GM23338 (cell line): Measurements from ENCODE around the gene SVBP. TPM values are rescaled to one million over a fixed set of nuclear protein-coding genes. Genes with fewer than 3 reads are reported as not detected.

ENCODE experiments used
- ATAC-seq: fragments of 200-7000 bp; cut with Tn5 transposase; 3 replicates; pipeline ENCODE4 v1.9.1; 2020
- DNase-seq: peaks from one replicate; pipeline ENCODE4 v3.0.0-alpha.2; 2015; ENCODE audit warnings: low spot score
- H2AFZ ChIP-seq: fragments of 200-600 bp; sonication (generic); 2 replicates; pipeline ENCODE4 v1.8.0; 2016; ENCODE audit warnings: antibody characterized with exemption, mild to moderate bottlenecking, moderate library complexity
- H3F3A ChIP-seq: fragments of 200-600 bp; sonication (generic); replicated peaks from 2 replicates; pipeline ENCODE4 v1.8.0; 2017; ENCODE audit warnings: antibody characterized with exemption, mixed run types, low read depth
- H3K27ac ChIP-seq: fragments of 200-600 bp; sonication (generic); 2 replicates; pipeline ENCODE4 v1.6.1; 2016; ENCODE audit warnings: low read depth
- H3K27me3 ChIP-seq: fragments of 200-600 bp; sonication (generic); 2 replicates; pipeline ENCODE4 v1.8.0; 2016; ENCODE audit warnings: mild to moderate bottlenecking, mixed run types, moderate library complexity; ENCODE audit not compliant: insufficient read depth
- H3K36me3 ChIP-seq: fragments of 200-600 bp; sonication (generic); 2 replicates; pipeline ENCODE4 v1.8.0; 2016; ENCODE audit warnings: mild to moderate bottlenecking; ENCODE audit not compliant: insufficient read depth
- H3K4me1 ChIP-seq: fragments of 200-600 bp; sonication (generic); 2 replicates; pipeline ENCODE4 v1.8.0; 2016; ENCODE audit warnings: mild to moderate bottlenecking, moderate library complexity; ENCODE audit not compliant: insufficient read depth
- H3K4me2 ChIP-seq: fragments of 200-600 bp; sonication (generic); 2 replicates; pipeline ENCODE4 v1.7.1; 2017; ENCODE audit warnings: mixed run types
- H3K4me3 ChIP-seq: fragments of 200-600 bp; sonication (generic); 2 replicates; pipeline ENCODE4 v1.6.1; 2016; ENCODE audit warnings: mixed run types
- H3K79me2 ChIP-seq: fragments of 200-600 bp; sonication (generic); replicated peaks from 2 replicates; pipeline ENCODE4 v1.8.0; 2017; ENCODE audit warnings: mild to moderate bottlenecking; ENCODE audit not compliant: insufficient read depth
- H3K9me2 ChIP-seq: fragments of 200-600 bp; sonication (generic); 2 replicates; pipeline ENCODE4 v1.8.0; 2017; ENCODE audit not compliant: insufficient read depth
- H4K20me1 ChIP-seq: fragments of 200-600 bp; sonication (generic); replicated peaks from 2 replicates; pipeline ENCODE4 v1.8.0; 2017; ENCODE audit warnings: mild to moderate bottlenecking; ENCODE audit not compliant: insufficient read depth
- H3K27ac Mint-ChIP-seq: 2 replicates; pipeline ENCODE4 v1.8.0; 2020; ENCODE audit warnings: inconsistent platforms, mild to moderate bottlenecking, moderate library complexity, mixed read lengths
- H3K27me3 Mint-ChIP-seq: 3 replicates; pipeline ENCODE4 v1.8.0; 2022; ENCODE audit warnings: low read depth, mild to moderate bottlenecking, moderate library complexity, mixed read lengths, inconsistent platforms; ENCODE audit not compliant: insufficient read depth, poor library complexity
- H3K36me3 Mint-ChIP-seq: 3 replicates; pipeline ENCODE4 v1.8.0; 2021; ENCODE audit warnings: low read depth, mild to moderate bottlenecking, inconsistent platforms, moderate library complexity, mixed read lengths
- H3K4me1 Mint-ChIP-seq: 3 replicates; pipeline ENCODE4 v1.8.0; 2020; ENCODE audit warnings: mild to moderate bottlenecking, inconsistent platforms, mixed read lengths
- H3K4me3 Mint-ChIP-seq: 3 replicates; pipeline ENCODE4 v1.8.0; 2021; ENCODE audit warnings: moderate library complexity, mild to moderate bottlenecking, inconsistent platforms, mixed read lengths
- H3K9me3 Mint-ChIP-seq: 3 replicates; pipeline ENCODE4 v1.8.0; 2020; ENCODE audit warnings: moderate library complexity, mild to moderate bottlenecking, inconsistent platforms, mixed read lengths
- CREB1 ChIP-seq: fragments of 250-450 bp; sonication (Bioruptor Pico); IDR thresholded peaks from 2 replicates; pipeline ENCODE4 v1.5.0; 2020; ENCODE audit warnings: low read depth, mild to moderate bottlenecking, moderate library complexity
- CTCF ChIP-seq, 2 experiments: fragments of 200-600 bp in 1 of 2; sonication (generic) in 1 of 2; conservative IDR thresholded peaks; 2 replicates each; pipeline versions ENCODE4 v1.5.1 to v1.6.1; 2016 to 2017; ENCODE audit warnings: antibody characterized with exemption in 2 of 2, low read depth in 2 of 2, mild to moderate bottlenecking in 2 of 2, moderate library complexity in 1 of 2
- EZH2phosphoT487 ChIP-seq: fragments of 200-600 bp; sonication (generic); IDR thresholded peaks from one replicate; pipeline ENCODE4 v1.8.1; 2018; ENCODE audit warnings: antibody characterized with exemption; ENCODE audit not compliant: unreplicated experiment
- POLR2AphosphoS5 ChIP-seq: IDR thresholded peaks from 2 replicates; pipeline ENCODE4 v1.6.1; 2016; ENCODE audit warnings: antibody characterized with exemption, low read depth
- polyA plus RNA-seq: library from polyadenylated mRNA; unstranded; fragments of >200 nt; fragmentation: Nextera tagmentation; extraction: Ambion mirVana; gene quantifications from 2 replicates; pipeline ENCODE4 v1.2.1, GENCODE V29; 2016
- total RNA-seq: library from RNA; depleted of rRNA; stranded (reverse); fragments of >200 nt; shearing (Covaris generic); gene quantifications from 2 replicates; pipeline ENCODE4 v1.2.3, GENCODE V29; 2014

SVBP gene
- total and polyA plus RNA-seq, 2 experiments from 2014 or later, result 22.1 to 82.1 TPM

GRCh38 chr1:42766741-42767509, 50.3 kb downstream of the SVBP start, which contains the start of the genes C1orf50 and P3H1:
C1orf50 (plus strand) TSS chr1:42767249; CDS start chr1:42767312, 63 bp downstream.
P3H1 (minus strand) TSS chr1:42767028; CDS start chr1:42766971, 57 bp downstream.
- TF ChIP-seq POLR2AphosphoS5 (peak; percentile 92), EZH2phosphoT487 (no peak)
- Histone ChIP-seq H3K9me2 (no peaks in the 10 kb centered on the region), H3K4me3 (peak within 1 kb of the TSS; percentile 92), H3K27ac (no peak within 1 kb of the TSS), H3K4me2 (peak within 1 kb of the TSS; percentile 83), H3K36me3 (no peaks in the 10 kb centered on the region; the same call in 1 of the 2 replicates), H3K79me2 (peaks cover 72% of the 10 kb centered on the region), H3F3A (no peaks in the 10 kb centered on the region), H3K4me1 (peaks cover 24% of the 10 kb centered on the region), H4K20me1 (no peaks in the 10 kb centered on the region; the same call in 1 of the 2 replicates), H3K27me3 (no peaks in the 10 kb centered on the region), H2AFZ (peak within 1 kb of the TSS; percentile 85)
- peaks cover 27% of the 10 kb centered on the region for H3K36me3 Mint-ChIP-seq
- H3K27ac Mint-ChIP-seq, result peak within 1 kb of the TSS; percentile 84
- peak; percentile 86 for ATAC-seq
- no peak within 1 kb of the TSS; the same call in 2 of the 3 replicates for H3K4me3 Mint-ChIP-seq
- DNase-seq, result peak; percentile 100
- no peaks in the 10 kb centered on the region for H3K9me3 Mint-ChIP-seq
- H3K27me3 Mint-ChIP-seq, result peaks cover 13% of the 10 kb centered on the region
- peaks cover 10% of the 10 kb centered on the region for H3K4me1 Mint-ChIP-seq

- Histone ChIP-seq H3K79me2 (peaks cover 65% of the 10 kb centered on the region), H3F3A (no peaks in the 10 kb centered on the region), H3K27ac (no peak overlapping the region), H3K4me2 (peak overlapping the region; percentile 83), H3K4me1 (peaks cover 24% of the 10 kb centered on the region), H3K27me3 (no peaks in the 10 kb centered on the region), H3K9me2 (no peaks in the 10 kb centered on the region), H4K20me1 (no peaks in the 10 kb centered on the region; the same call in 1 of the 2 replicates), H3K4me3 (peak overlapping the region; percentile 92), H2AFZ (peak overlapping the region; percentile 76; the same call in 1 of the 2 replicates), H3K36me3 (peaks cover 7% of the 10 kb centered on the region; the same call in 1 of the 2 replicates)
- peaks cover 13% of the 10 kb centered on the region for H3K27me3 Mint-ChIP-seq
- H3K4me1 Mint-ChIP-seq, result peaks cover 10% of the 10 kb centered on the region
- H3K9me3 Mint-ChIP-seq, result no peaks in the 10 kb centered on the region
- ATAC-seq (peak; percentile 34), DNase-seq (peak; percentile 81)
- H3K4me3 Mint-ChIP-seq, result no peak overlapping the region
- peak overlapping the region; percentile 65 for H3K27ac Mint-ChIP-seq
- peak; percentile 47 to 65 for TF ChIP-seq CTCF (conservative IDR thresholded peaks at IDR 0.05; ENCODE audit: low read depth in 2 of 2)
- TF ChIP-seq EZH2phosphoT487, result no peak
- 0 out of 2 replicates have a peak, but pooled peaks have one; percentile 28 for TF ChIP-seq CREB1 (CRISPR knock-in tag)
- H3K36me3 Mint-ChIP-seq, result peaks cover 35% of the 10 kb centered on the region
Measured at GRCh38 chr1:42765832-42766740, 51.1 kb downstream of the SVBP start.
